SU-DHL-6 (cell line): ENCODE data around the gene B3GAT1.

Experiments
- EZH2phosphoT487 ChIP-seq: fragments of 200-600 bp; sonication (generic), shearing (Covaris generic); conservative IDR thresholded peaks from 2 replicates; pipeline ENCODE4 v1.6.1; 2018; ENCODE audit warnings: mild to moderate bottlenecking, antibody characterized with exemption, low read length, moderate library complexity, mixed read lengths
- TF ChIP-seq, protein P1 (sequence below): fragments of 200-600 bp; sonication (generic); IDR thresholded peaks from one replicate; pipeline ENCODE4 v1.5.1; 2017; ENCODE audit warnings: antibody characterized with exemption, mild to moderate bottlenecking, low read length, moderate library complexity; ENCODE audit not compliant: insufficient read depth, poor library complexity, severe bottlenecking

DNA sequence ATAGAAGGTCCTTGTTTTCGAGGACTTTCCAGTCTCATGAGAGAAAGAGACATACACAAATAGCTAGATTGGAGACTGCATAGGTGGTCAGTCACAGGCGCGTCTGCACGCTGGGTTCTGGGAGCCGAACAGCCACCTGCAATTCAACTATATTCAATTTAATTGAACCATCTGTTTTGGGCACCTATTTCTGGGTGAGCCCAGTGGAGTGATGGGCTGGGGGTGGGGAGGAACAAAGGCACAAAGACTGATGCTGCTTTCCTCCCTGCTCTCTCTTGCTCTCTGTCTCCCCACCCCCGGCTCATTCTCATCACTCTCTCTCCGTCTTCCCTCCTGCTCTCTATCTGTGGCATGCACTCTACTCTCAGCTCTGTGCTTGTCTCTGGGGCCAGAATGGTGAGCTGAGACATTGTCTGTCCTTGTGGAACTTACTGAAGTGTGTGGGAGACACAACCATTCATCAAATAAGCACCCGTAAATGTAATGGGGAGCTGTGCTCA lies 48.1 kb upstream of the B3GAT1 start:
- TF ChIP-seq, protein P1, sequence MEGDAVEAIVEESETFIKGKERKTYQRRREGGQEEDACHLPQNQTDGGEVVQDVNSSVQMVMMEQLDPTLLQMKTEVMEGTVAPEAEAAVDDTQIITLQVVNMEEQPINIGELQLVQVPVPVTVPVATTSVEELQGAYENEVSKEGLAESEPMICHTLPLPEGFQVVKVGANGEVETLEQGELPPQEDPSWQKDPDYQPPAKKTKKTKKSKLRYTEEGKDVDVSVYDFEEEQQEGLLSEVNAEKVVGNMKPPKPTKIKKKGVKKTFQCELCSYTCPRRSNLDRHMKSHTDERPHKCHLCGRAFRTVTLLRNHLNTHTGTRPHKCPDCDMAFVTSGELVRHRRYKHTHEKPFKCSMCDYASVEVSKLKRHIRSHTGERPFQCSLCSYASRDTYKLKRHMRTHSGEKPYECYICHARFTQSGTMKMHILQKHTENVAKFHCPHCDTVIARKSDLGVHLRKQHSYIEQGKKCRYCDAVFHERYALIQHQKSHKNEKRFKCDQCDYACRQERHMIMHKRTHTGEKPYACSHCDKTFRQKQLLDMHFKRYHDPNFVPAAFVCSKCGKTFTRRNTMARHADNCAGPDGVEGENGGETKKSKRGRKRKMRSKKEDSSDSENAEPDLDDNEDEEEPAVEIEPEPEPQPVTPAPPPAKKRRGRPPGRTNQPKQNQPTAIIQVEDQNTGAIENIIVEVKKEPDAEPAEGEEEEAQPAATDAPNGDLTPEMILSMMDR: no peak
- TF ChIP-seq EZH2phosphoT487: no peak
